GM12891 (cell line): Measurements from ENCODE around the gene TMCO4.
A peak's percentile ranks its signal among the peaks of the same experiment; 100 is the strongest.

Source experiments
- DNase-seq: peaks from one replicate; pipeline ENCODE4 v3.0.0; 2011; ENCODE audit warnings: low spot score; ENCODE audit not compliant: insufficient read length
- FAIRE-seq: peaks from 2 replicates; lab custom pipeline; 2011; peaks lifted over from hg19 to GRCh38; lab: Jason Lieb, UNC
- PAX5 ChIP-seq: IDR thresholded peaks from 2 replicates; pipeline ENCODE4 v1.6.1; 2011; ENCODE audit warnings: low read length, moderate library complexity, mild to moderate bottlenecking; ENCODE audit not compliant: insufficient read depth, severe bottlenecking
- POLR2A ChIP-seq: IDR thresholded peaks from 2 replicates; pipeline ENCODE4 v1.6.1; 2011; ENCODE audit warnings: low read depth, low read length, control low read depth
- POLR2AphosphoS5 ChIP-seq: IDR thresholded peaks from 2 replicates; pipeline ENCODE4 v1.6.1; 2011; ENCODE audit warnings: low read depth, low read length, control low read depth
- POU2F2 ChIP-seq: IDR thresholded peaks from 2 replicates; pipeline ENCODE4 v1.6.1; 2011; ENCODE audit warnings: low read depth, mild to moderate bottlenecking, control low read depth, low read length, moderate library complexity
- SPI1 ChIP-seq: IDR thresholded peaks from 2 replicates; pipeline ENCODE4 v1.6.1; 2011; ENCODE audit warnings: low read depth, low read length, control low read depth
- TAF1 ChIP-seq: IDR thresholded peaks from 2 replicates; pipeline ENCODE4 v1.6.1; 2011; ENCODE audit warnings: low read depth, low read length, control low read depth

Gene TMCO4

DNA sequence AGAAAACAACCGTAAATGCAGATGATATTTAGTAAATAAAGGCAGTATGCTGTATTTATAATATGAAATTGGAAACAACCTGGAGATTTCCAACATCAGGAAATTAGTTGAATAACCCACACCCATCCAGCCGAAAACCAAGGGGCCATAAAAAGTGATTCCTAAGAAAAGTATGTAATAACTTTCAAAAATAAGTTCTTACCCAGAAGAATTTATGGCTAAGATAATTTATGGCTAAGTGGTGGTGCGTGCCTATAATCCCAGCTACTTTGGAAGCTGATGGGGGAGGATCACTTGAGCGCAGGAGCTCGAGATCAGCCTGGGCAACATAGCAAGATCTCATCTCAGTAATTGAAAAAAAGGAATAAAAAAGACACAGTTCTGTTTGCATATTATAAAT, 43.2 kb downstream of the TMCO4 start:
- no peak for DNase-seq
- TF ChIP-seq POU2F2 = no peak
- TF ChIP-seq SPI1 = no peak
- TF ChIP-seq POLR2AphosphoS5 = no peak
- TF ChIP-seq POLR2A = no peak
- TF ChIP-seq TAF1 = no peak
- TF ChIP-seq PAX5 = no peak
- FAIRE-seq = no peak

DNA sequence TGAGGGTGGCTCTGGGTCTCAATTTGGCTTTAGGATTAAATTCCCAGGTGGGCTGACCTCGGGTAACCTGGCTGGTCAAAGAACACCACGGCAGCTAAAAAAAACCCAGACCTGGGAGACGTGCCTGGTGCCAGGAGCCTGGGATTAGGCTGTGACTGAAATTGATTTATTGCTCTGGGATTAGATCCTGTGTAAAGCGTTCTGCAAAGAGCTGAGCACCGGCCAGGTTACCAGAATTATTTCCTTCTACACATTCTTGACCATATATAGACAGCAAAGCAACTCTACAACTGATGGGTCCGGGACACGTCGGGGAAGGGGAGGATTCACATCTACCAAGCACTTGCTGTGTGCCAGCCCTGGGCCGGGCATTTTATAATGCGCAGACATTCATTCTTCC, 45.2 kb downstream of the TMCO4 start:
- TF ChIP-seq TAF1 (no peak), POLR2A (no peak), PAX5 (no peak)

DNA sequence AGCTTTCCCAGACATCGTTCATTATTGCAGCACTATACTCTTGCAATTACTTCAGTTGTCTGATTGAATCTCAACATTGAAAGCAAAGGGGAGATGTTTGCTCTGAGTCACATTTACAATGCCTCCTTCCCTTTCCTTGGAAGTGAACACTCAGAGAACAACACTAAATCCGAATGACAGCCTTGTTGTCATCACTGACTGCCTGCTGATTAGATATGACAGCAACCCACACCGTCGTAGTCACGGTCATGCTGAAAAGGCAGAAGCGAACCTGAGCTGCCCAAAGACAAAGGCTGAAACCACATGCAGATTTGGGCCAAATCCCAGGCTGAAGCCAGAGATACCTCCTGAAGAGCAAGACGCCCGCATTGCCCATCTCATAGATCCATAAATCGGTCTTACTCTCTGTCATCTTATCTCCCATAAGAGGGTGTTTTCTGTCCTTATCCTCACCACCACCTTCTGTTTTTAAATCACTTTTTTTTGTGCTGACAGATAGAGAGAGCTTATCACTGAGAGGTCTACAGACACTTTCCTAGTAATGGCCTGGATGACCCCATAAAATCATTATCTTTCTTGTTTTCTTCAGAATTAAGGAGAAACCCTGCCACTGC, 47.5 kb downstream of the TMCO4 start:
- no peak for TF ChIP-seq TAF1
- DNase-seq (no peak), FAIRE-seq (no peak)

More for the DNA sequence above, 45.2 kb downstream of the TMCO4 start:
- no peak for FAIRE-seq
- DNase-seq = no peak

- TF ChIP-seq TAF1 (no peak), SPI1 (no peak), POLR2A (no peak), POU2F2 (no peak), POLR2AphosphoS5 (no peak), PAX5 (no peak)
- no peak for DNase-seq
- FAIRE-seq = no peak
Measured at GRCh38 chr1:19750882-19751276, 48.8 kb downstream of the TMCO4 start.

DNA sequence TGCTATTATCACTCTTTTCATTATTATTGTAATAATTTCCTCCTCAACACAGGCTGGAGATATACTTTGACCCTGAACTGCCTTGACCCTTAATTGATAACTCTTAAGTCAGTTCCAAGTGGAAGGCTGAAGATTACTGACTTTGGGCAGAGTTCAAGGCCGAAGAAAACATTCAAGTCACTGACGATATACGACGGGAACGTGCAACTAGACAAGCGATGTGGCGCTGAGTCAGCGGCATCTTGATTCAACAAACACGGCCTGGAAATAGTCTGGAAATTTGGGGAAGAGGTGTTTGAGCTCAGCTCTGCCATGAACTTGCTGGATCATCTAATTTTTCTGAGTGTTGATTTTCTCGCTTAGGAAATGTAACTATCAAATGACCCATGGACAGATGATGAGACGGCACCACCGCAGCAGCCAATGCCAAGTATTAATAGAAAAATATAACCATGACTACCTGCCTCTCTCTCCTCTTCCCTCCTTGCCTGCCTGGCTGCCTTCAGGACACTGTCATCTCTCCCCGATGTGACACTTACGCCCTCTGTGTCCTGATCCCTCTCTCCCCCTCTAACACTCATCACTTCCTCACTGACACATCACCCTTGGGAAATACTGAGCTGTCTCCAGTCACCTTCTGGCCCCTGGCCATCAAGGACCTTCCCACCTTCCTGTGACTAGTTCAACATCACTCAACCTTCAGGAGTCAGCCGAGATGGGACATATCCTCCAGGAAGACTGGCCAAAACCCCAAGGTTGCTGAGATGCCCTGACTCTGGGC, 49.4 kb downstream of the TMCO4 start:
- FAIRE-seq (peak; percentile 13), DNase-seq (no peak)
- no peak for TF ChIP-seq TAF1
- TF ChIP-seq SPI1 = no peak
- no peak for TF ChIP-seq POU2F2
- no peak for TF ChIP-seq POLR2A
- TF ChIP-seq PAX5 = no peak
- TF ChIP-seq POLR2AphosphoS5 = no peak

GRCh38 chr1:19749685-19750084, 50.0 kb downstream of the TMCO4 start:
- TF ChIP-seq SPI1 = no peak
- FAIRE-seq (no peak), DNase-seq (no peak)

DNA sequence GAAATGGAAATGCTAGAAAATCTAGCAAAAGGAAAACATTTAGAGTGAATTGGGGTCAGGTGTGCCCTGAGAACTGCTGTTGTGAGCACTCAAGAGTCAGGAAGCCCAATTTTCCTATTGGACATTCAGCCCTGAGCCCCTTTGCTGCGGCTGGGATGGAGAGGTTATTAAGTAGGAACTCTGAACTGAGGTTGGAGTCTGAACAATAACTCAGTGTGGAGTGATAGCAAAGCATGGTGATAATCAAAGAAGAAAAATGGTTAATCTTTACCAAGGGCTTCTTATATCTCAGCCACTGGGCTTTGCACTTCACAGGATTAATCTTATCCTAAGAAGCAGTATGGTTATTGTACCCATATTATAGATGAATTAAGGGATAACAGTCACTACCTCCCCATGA, 52.0 kb downstream of the TMCO4 start:
- no peak for DNase-seq
- TF ChIP-seq SPI1 (no peak), TAF1 (no peak), PAX5 (no peak), POLR2A (no peak), POU2F2 (no peak), POLR2AphosphoS5 (no peak)
- no peak for FAIRE-seq

GRCh38 chr1:19744886-19745285, 54.8 kb downstream of the TMCO4 start:
- no peak for FAIRE-seq
- no peak for TF ChIP-seq SPI1
- no peak for TF ChIP-seq TAF1
- no peak for TF ChIP-seq POLR2AphosphoS5
- TF ChIP-seq POLR2A = no peak
- no peak for TF ChIP-seq POU2F2
- no peak for TF ChIP-seq PAX5
- DNase-seq = no peak

DNA sequence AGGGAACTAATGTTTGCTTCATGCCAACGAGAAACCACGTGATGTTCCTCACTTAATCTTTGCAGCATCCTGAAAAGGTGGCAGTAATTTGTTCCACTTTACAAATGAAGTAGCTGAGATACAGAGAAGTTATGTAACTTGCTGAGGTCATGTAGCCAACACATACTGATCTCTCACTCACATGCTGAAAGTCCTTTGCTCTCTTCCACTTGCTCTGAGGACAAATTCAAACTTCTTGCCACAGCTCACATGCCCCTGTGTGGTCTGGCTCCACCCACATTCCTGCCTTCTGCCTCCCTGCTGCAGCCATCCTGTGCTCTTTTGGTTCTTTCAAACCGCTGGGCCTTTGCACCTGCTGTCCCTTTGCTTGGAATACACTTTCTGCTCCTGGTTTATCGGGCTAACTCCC, 55.4 kb downstream of the TMCO4 start:
- DNase-seq (no peak), FAIRE-seq (no peak)
- TF ChIP-seq PAX5 = no peak

DNA sequence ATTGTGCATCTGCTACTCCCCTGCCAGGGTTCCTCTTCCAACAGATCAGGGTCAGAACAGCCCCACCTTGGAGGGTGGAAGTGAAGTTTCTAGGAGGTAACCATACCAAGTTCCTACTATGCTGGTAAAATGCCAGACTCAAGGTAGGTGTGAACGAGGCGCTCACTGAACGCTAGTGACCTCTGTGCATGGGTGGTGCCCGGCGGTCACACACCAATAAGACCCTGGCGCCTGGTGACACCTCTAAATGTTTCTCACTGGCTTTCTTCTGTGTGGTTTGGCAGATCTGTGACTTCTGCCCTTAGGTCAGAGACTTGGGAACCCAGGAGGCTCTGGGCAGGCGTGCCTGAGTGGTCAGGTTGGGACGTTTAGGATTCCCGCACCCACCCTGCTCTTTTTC, 55.9 kb downstream of the TMCO4 start:
- DNase-seq (no peak), FAIRE-seq (no peak)
- TF ChIP-seq PAX5 (no peak), POLR2A (no peak), POLR2AphosphoS5 (no peak), POU2F2 (no peak), TAF1 (no peak), SPI1 (no peak)

- TF ChIP-seq POU2F2 (no peak), PAX5 (no peak)
- DNase-seq = no peak
- FAIRE-seq = no peak
Measured at GRCh38 chr1:19743180-19743579, 56.5 kb downstream of the TMCO4 start.
